HepG2 (cell line): ENCODE measurements around the gene ETV6. TPM values are rescaled to one million over a fixed set of nuclear protein-coding genes. Genes with fewer than 3 reads are reported as not detected.

Source experiments
- ATAC-seq: fragments of 200-7000 bp; cut with Tn5 transposase; 3 replicates; pipeline ENCODE4 v1.9.1; 2020; ENCODE audit warnings: mild to moderate bottlenecking, moderate library complexity
- BruUV-seq: library from RNA; stranded (reverse); fragments of 400-500 nt; replicated peaks from 2 replicates; lab custom pipeline; 2021; lab: Mats Ljungman, UMichigan
- CTCF ChIA-PET: fragments of 300-600 bp; formaldehyde crosslinking; extraction: SDS; loops from one replicate; lab custom pipeline; 2021; ENCODE audit warnings: low total read pairs, inconsistent platforms, low intra/inter-chr PET ratio; lab: Yijun Ruan, JAX
- POLR2A ChIA-PET: fragments of 350-600 bp; sonication (Branson Sonifier 250); formaldehyde crosslinking; loops from one replicate; lab custom pipeline; 2020; ENCODE audit warnings: antibody characterized with exemption, inconsistent platforms; lab: Yijun Ruan, JAX
- DNase-seq: peaks from one replicate; pipeline ENCODE4 v3.0.0-alpha.2; 2015; ENCODE audit warnings: low spot score
- FAIRE-seq: peaks from 3 replicates; lab custom pipeline; 2011; peaks lifted over from hg19 to GRCh38; lab: Jason Lieb, UNC
- H2AFZ ChIP-seq: one replicate; pipeline ENCODE4 v1.6.1; 2011; ENCODE audit warnings: low read length, inconsistent platforms
- H3K27ac ChIP-seq: fragments of 300-600 bp; 3 replicates; pipeline ENCODE4 v1.8.0; 2011; ENCODE audit warnings: mixed run types, mild to moderate bottlenecking, mixed read lengths, low read length, inconsistent platforms; ENCODE audit not compliant: insufficient read depth; ENCODE audit errors: extremely low read length
- H3K27me3 ChIP-seq, 2 experiments: fragments of 200-600 bp in 1 of 2; 2 replicates in 1 of 2; 3 replicates in 1 of 2; pipeline versions ENCODE4 v1.6.0 to v1.8.0; 2011; ENCODE audit warnings: low read length in 2 of 2, mild to moderate bottlenecking in 2 of 2, moderate library complexity in 2 of 2, inconsistent platforms in 1 of 2; ENCODE audit not compliant: insufficient read depth in 2 of 2, control insufficient read depth in 1 of 2
- H3K36me3 ChIP-seq, 2 experiments: fragments of 200-600 bp in 1 of 2; replicated peaks in 1 of 2; 2 replicates in 1 of 2; 3 replicates in 1 of 2; pipeline versions ENCODE4 v1.5.1 to v1.8.0; 2011; ENCODE audit warnings: low read length in 2 of 2, inconsistent platforms in 1 of 2; ENCODE audit not compliant: insufficient read depth in 2 of 2, control insufficient read depth in 1 of 2
- H3K4me1 ChIP-seq: 2 replicates; pipeline ENCODE4 v1.5.1; 2012; ENCODE audit warnings: low read length, inconsistent platforms; ENCODE audit not compliant: insufficient read depth
- H3K4me2 ChIP-seq: 2 replicates; pipeline ENCODE4 v1.6.0; 2011; ENCODE audit warnings: low read depth, low read length, inconsistent platforms
- H3K4me3 ChIP-seq, 3 experiments: fragments of 200-600 bp in 1 of 3; sonication (generic), shearing (Covaris generic) in 1 of 3; replicated peaks in 1 of 3; 2 replicates each; pipeline ENCODE4 v1.5.1; 2011 to 2016; ENCODE audit warnings: low read length in 3 of 3, inconsistent platforms in 2 of 3, low read depth in 2 of 3, mild to moderate bottlenecking in 2 of 3, control low read depth in 1 of 3, mixed read lengths in 1 of 3; ENCODE audit not compliant: insufficient read depth in 1 of 3
- H3K79me2 ChIP-seq: one replicate; pipeline ENCODE4 v1.6.1; 2011; ENCODE audit warnings: low read length, inconsistent platforms; ENCODE audit not compliant: insufficient read depth
- H3K9ac ChIP-seq: 2 replicates; pipeline ENCODE4 v1.6.0; 2011; ENCODE audit warnings: mild to moderate bottlenecking, low read depth, low read length, inconsistent platforms; ENCODE audit not compliant: insufficient read depth
- H3K9me3 ChIP-seq: 2 replicates; pipeline ENCODE4 v1.5.1; 2012; ENCODE audit warnings: mild to moderate bottlenecking, low read length
- H4K20me1 ChIP-seq: 2 replicates; pipeline ENCODE4 v1.6.0; 2011; ENCODE audit warnings: inconsistent platforms, mild to moderate bottlenecking, low read length, moderate library complexity; ENCODE audit not compliant: insufficient read depth
- ARID5B ChIP-seq: IDR thresholded peaks from 2 replicates; pipeline ENCODE4 v1.4.0; 2020; ENCODE audit warnings: mild to moderate bottlenecking, missing genetic modification reagents
- BCL6 ChIP-seq: IDR thresholded peaks from 2 replicates; pipeline ENCODE4 v1.6.1; 2016; ENCODE audit warnings: missing genetic modification reagents, missing compliant biosample characterization
- EP300 ChIP-seq, 3 experiments: sonication (generic) in 1 of 3; formaldehyde crosslinking in 1 of 3; IDR thresholded peaks; 2 replicates each; pipeline versions ENCODE4 v1.5.1 to v1.6.1; 2011 to 2020; ENCODE audit warnings: low read depth in 2 of 3, low read length in 2 of 3, borderline replicate concordance in 1 of 3, improper control_type of control experiment in 1 of 3, mild to moderate bottlenecking in 1 of 3, missing genetic modification reagents in 1 of 3, moderate library complexity in 1 of 3
- FOXA3 ChIP-seq: IDR thresholded peaks from 2 replicates; pipeline ENCODE4 v1.6.1; 2016; ENCODE audit warnings: missing genetic modification reagents, missing compliant biosample characterization
- GATAD2A ChIP-seq: IDR thresholded peaks from 2 replicates; pipeline ENCODE4 v1.6.1; 2016
- HNF4A ChIP-seq: sonication (generic); formaldehyde crosslinking; IDR thresholded peaks from 2 replicates; pipeline ENCODE4 v1.4.0; 2020; ENCODE audit warnings: missing genetic modification reagents
- JDP2 ChIP-seq: sonication (generic); formaldehyde crosslinking; IDR thresholded peaks from 2 replicates; pipeline ENCODE4 v1.8.1; 2022; ENCODE audit warnings: missing genetic modification reagents, borderline replicate concordance
- MBNL3 ChIP-seq: fragments of 250-450 bp; sonication (Bioruptor Pico); conservative IDR thresholded peaks from 2 replicates; pipeline ENCODE4 v1.8.0; 2022; ENCODE audit warnings: mild to moderate bottlenecking, inconsistent platforms
- SOX13 ChIP-seq, 3 experiments: fragments of 450-650 bp in 1 of 3; sonication (generic) in 1 of 3; formaldehyde crosslinking in 1 of 3; IDR thresholded peaks in 2 of 3; conservative IDR thresholded peaks in 1 of 3; 2 replicates each; pipeline versions ENCODE4 v1.5.0 to v1.6.1; 2016 to 2020; ENCODE audit warnings: antibody characterized with exemption in 1 of 3, mild to moderate bottlenecking in 1 of 3, missing compliant biosample characterization in 1 of 3, missing genetic modification reagents in 1 of 3, moderate library complexity in 1 of 3
- SOX6 ChIP-seq, 2 experiments: fragments of 450-650 bp in 1 of 2; sonication (generic) in 1 of 2; formaldehyde crosslinking in 1 of 2; IDR thresholded peaks; 2 replicates each; pipeline versions ENCODE4 v1.4.0 to v1.6.1; 2017 to 2020; ENCODE audit warnings: antibody characterized with exemption in 1 of 2, mild to moderate bottlenecking in 1 of 2, missing genetic modification reagents in 1 of 2
- TAF1 ChIP-seq: sonication (generic); formaldehyde crosslinking; IDR thresholded peaks from 2 replicates; pipeline ENCODE4 v1.4.0; 2020; ENCODE audit warnings: missing genetic modification reagents
- WGBS: methylation state at CpG from one replicate; pipeline ENCODE4 v1.1.6; 2017; ENCODE audit warnings: low lambda C conversion rate; 5-methylcytosine and 5-hydroxymethylcytosine counted together
- in situ Hi-C: cut with HindIII; loops from 2 replicates; pipeline ENCODE4 v1.10.0; 2017; ENCODE audit warnings: low pct_unique_long_range_greater_than_20kb; ENCODE audit not compliant: extremely low pct_ligation_motif_present
- intact Hi-C: fragments of 100-400 bp; cut with micrococcal nuclease; formaldehyde crosslinking; loops from one replicate; pipeline ENCODE4 v1.10.0; 2022; ENCODE audit not compliant: unreplicated experiment
- polyA plus RNA-seq, 8 experiments: library from polyadenylated mRNA; depleted of rRNA in 3 of 8; stranded (reverse) in 7 of 8; unstranded in 1 of 8; fragments of >200 nt; fragmentation: Illumina TruSeq in 4 of 8; extraction: Trizol in 4 of 8; gene quantifications; 2 replicates each; pipeline versions ENCODE4 v1.2.1 to v1.2.3, GENCODE V29; 2011 to 2016; ENCODE audit warnings: low read depth in 4 of 8, missing spikeins in 1 of 8, mixed read lengths in 1 of 8; ENCODE audit not compliant: insufficient read depth in 1 of 8
- total RNA-seq, 5 experiments: library from RNA; depleted of rRNA; stranded (reverse); fragments of >200 nt; fragmentation: Illumina TruSeq; extraction: Trizol; gene quantifications; 2 replicates each; pipeline ENCODE4 v1.2.3, GENCODE V29; 2016; ENCODE audit warnings: low read depth in 1 of 5
- TF ChIP-seq, protein P1 (sequence below): sonication (generic); formaldehyde crosslinking; IDR thresholded peaks from 2 replicates; pipeline ENCODE4 v1.8.0; 2023; ENCODE audit warnings: mild to moderate bottlenecking, missing genetic modification reagents
- TF ChIP-seq, protein P2 (sequence below): IDR thresholded peaks from 2 replicates; pipeline ENCODE4 v1.6.1; 2016; ENCODE audit warnings: mild to moderate bottlenecking, missing biosample characterization, missing genetic modification reagents
- TF ChIP-seq, protein P3 (sequence below): sonication (generic); formaldehyde crosslinking; conservative IDR thresholded peaks from 2 replicates; pipeline ENCODE4 v1.4.0; 2020; ENCODE audit warnings: mild to moderate bottlenecking, missing genetic modification reagents, moderate library complexity

The ETV6 gene
- total and polyA plus RNA-seq, 2 of the 13 experiments (the other 11 are each of a cell fraction or from before 2014, with no cell fraction given): 2.2 to 3.0 TPM

- ChIA-PET CTCF (no interaction called here), POLR2A (no interaction called here)
- 52% methylated on average over 2 of the region's 2 CpGs for whole genome bisulfite sequencing
- H3K4me3 ChIP-seq: peak overlapping the region in 1 of 3 experiments; percentile 15; a peak in 1 of 6 replicates
- H3K9ac ChIP-seq: no peak overlapping the region
- intact Hi-C loops: no loop called here
- no peaks in the 10 kb centered on the region for H3K27me3 ChIP-seq
- in situ Hi-C loops: no loop called here
- no peaks in the 10 kb centered on the region for H3K36me3 ChIP-seq
- no peak overlapping the region for H2AFZ ChIP-seq
- peak overlapping the region; percentile 29; the same call in 1 of the 2 replicates for H3K4me2 ChIP-seq
- BruUV-seq: no TSS peak
- no peak for ATAC-seq
- H3K27ac ChIP-seq: peak overlapping the region; percentile 7
- no peaks in the 10 kb centered on the region for H3K79me2 ChIP-seq
- no peaks in the 10 kb centered on the region for H4K20me1 ChIP-seq
- FAIRE-seq: no peak
- H3K9me3 ChIP-seq: no peaks in the 10 kb centered on the region
- H3K4me1 ChIP-seq: peaks cover 68% of the 10 kb centered on the region
- DNase-seq: peak; percentile 64
- TF ChIP-seq BCL6 (0 out of 2 replicates have a peak, but pooled peaks have one; percentile 14), GATAD2A (CRISPR knock-in tag) (peak; percentile 30; the same call in 1 of the 2 replicates), JDP2 (no peak), MBNL3 (CRISPR knock-in tag) (no peak), SOX13 (IDR thresholded peaks at IDR 0.05) (no peak), SOX13 (CRISPR knock-in tag; conservative IDR thresholded peaks at IDR 0.05 in 1 of 2, IDR thresholded peaks at IDR 0.05 in 1 of 2) (peak in 1 of 2 experiments; percentile 85; a peak in 2 of 4 replicates), FOXA3 (CRISPR knock-in tag) (0 out of 2 replicates have a peak, but pooled peaks have one; percentile 13), ARID5B (CRISPR knock-in tag) (peak; percentile 53; the same call in 1 of the 2 replicates), EP300 (IDR thresholded peaks at IDR 0.05; ENCODE audit: low read depth in 2 of 2, low read length in 2 of 2) (0 out of 4 replicates have a peak, but pooled peaks of 1 of the 2 experiments have one; percentile 19), EP300 (CRISPR knock-in tag; IDR thresholded peaks at IDR 0.05; ENCODE audit: borderline replicate concordance) (no peak), SOX6 (IDR thresholded peaks at IDR 0.05) (no peak), SOX6 (CRISPR knock-in tag; IDR thresholded peaks at IDR 0.05) (peak; percentile 62), TAF1 (CRISPR knock-in tag) (no peak), HNF4A (CRISPR knock-in tag) (peak; percentile 54; the same call in 1 of the 2 replicates)
- TF ChIP-seq, protein P1, sequence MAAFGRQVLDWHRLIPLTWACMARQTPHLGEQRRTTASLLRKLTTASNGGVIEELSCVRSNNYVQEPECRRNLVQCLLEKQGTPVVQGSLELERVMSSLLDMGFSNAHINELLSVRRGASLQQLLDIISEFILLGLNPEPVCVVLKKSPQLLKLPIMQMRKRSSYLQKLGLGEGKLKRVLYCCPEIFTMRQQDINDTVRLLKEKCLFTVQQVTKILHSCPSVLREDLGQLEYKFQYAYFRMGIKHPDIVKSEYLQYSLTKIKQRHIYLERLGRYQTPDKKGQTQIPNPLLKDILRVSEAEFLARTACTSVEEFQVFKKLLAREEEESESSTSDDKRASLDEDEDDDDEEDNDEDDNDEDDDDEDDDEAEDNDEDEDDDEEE: no peak
- TF ChIP-seq, protein P2, sequence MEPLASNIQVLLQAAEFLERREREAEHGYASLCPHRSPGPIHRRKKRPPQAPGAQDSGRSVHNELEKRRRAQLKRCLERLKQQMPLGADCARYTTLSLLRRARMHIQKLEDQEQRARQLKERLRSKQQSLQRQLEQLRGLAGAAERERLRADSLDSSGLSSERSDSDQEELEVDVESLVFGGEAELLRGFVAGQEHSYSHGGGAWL (CRISPR knock-in tag): no peak
- TF ChIP-seq, protein P3, sequence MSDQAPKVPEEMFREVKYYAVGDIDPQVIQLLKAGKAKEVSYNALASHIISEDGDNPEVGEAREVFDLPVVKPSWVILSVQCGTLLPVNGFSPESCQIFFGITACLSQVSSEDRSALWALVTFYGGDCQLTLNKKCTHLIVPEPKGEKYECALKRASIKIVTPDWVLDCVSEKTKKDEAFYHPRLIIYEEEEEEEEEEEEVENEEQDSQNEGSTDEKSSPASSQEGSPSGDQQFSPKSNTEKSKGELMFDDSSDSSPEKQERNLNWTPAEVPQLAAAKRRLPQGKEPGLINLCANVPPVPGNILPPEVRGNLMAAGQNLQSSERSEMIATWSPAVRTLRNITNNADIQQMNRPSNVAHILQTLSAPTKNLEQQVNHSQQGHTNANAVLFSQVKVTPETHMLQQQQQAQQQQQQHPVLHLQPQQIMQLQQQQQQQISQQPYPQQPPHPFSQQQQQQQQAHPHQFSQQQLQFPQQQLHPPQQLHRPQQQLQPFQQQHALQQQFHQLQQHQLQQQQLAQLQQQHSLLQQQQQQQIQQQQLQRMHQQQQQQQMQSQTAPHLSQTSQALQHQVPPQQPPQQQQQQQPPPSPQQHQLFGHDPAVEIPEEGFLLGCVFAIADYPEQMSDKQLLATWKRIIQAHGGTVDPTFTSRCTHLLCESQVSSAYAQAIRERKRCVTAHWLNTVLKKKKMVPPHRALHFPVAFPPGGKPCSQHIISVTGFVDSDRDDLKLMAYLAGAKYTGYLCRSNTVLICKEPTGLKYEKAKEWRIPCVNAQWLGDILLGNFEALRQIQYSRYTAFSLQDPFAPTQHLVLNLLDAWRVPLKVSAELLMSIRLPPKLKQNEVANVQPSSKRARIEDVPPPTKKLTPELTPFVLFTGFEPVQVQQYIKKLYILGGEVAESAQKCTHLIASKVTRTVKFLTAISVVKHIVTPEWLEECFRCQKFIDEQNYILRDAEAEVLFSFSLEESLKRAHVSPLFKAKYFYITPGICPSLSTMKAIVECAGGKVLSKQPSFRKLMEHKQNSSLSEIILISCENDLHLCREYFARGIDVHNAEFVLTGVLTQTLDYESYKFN (CRISPR knock-in tag): peak; percentile 28; the same call in 1 of the 2 replicates
Observed at GRCh38 chr12:11881835-11882234, 232.4 kb downstream of the ETV6 start.
